ENCODE results near the gene DLGAP5.

The DLGAP5 gene

GRCh38 chr14:55129428-55130195 lies 61.8 kb downstream of the DLGAP5 start:
- peak; percentile 49 to 52 for DNase-seq

- DNase-seq: peak; percentile 29 to 56
Measured at GRCh38 chr14:55129086-55129427, 62.3 kb downstream of the DLGAP5 start, which contains the start of gene LGALS3. Gene LGALS3 (plus strand): TSS chr14:55129252. CDS start chr14:55137374, 8,122 bp downstream.

- DNase-seq: no peak
Measured at GRCh38 chr14:55128386-55129085, 62.8 kb downstream of the DLGAP5 start.

GRCh38 chr14:55127460-55127951 lies 63.9 kb downstream of the DLGAP5 start:
- DNase-seq: no peak

GRCh38 chr14:55126932-55127459 lies 64.4 kb downstream of the DLGAP5 start:
- no peak for DNase-seq

GRCh38 chr14:55126034-55126433 lies 65.4 kb downstream of the DLGAP5 start:
- DNase-seq: no peak

- no peak for DNase-seq
Measured at GRCh38 chr14:55125403-55125802, 66.0 kb downstream of the DLGAP5 start.

- DNase-seq: no peak
Measured at GRCh38 chr14:55124774-55125386, 66.5 kb downstream of the DLGAP5 start.

GRCh38 chr14:55123852-55124639 lies 67.3 kb downstream of the DLGAP5 start:
- no peak for DNase-seq

- no peak for DNase-seq
Measured at GRCh38 chr14:55123101-55123500, 68.3 kb downstream of the DLGAP5 start.

GRCh38 chr14:55122440-55122986 lies 68.9 kb downstream of the DLGAP5 start:
- DNase-seq: no peak

- no peak for DNase-seq
Measured at GRCh38 chr14:55121628-55122439, 69.6 kb downstream of the DLGAP5 start.

GRCh38 chr14:55120571-55121495 lies 70.6 kb downstream of the DLGAP5 start:
- no peak for DNase-seq

GRCh38 chr14:55118761-55119160 lies 72.6 kb downstream of the DLGAP5 start:
- no peak for DNase-seq

- DNase-seq: no peak
Measured at GRCh38 chr14:55117803-55118441, 73.5 kb downstream of the DLGAP5 start.

- no peak for DNase-seq
Measured at GRCh38 chr14:55116246-55117030, 74.9 kb downstream of the DLGAP5 start.

- DNase-seq: no peak
Measured at GRCh38 chr14:55115861-55116245, 75.5 kb downstream of the DLGAP5 start.

- DNase-seq: no peak
Measured at GRCh38 chr14:55115460-55115859, 75.9 kb downstream of the DLGAP5 start.

GRCh38 chr14:55114720-55115119 lies 76.7 kb downstream of the DLGAP5 start:
- no peak for DNase-seq
